Caki2 (cell line): ENCODE data around the gene ALDH1A2. TPM values are rescaled to one million over a fixed set of nuclear protein-coding genes. Genes with fewer than 3 reads are reported as not detected.
"Not testable (repeated sequence)": the region's sequence is repeated elsewhere in the genome, so short reads cannot be mapped to it uniquely, and the experiment has no call there.

Experiments used
- DNase-seq: peaks from one replicate; pipeline ENCODE4 v3.0.0-alpha.2; 2015; ENCODE audit warnings: low read depth
- in situ Hi-C: cut with HindIII; loops from 2 replicates; pipeline ENCODE4 v1.10.0; 2016; ENCODE audit warnings: low sequenced_read_pairs, low pct_unique_long_range_greater_than_20kb, mixed read lengths
- total RNA-seq: library from RNA; depleted of rRNA; stranded (reverse); fragments of >200 nt; shearing (Covaris generic); gene quantifications from 2 replicates; pipeline ENCODE4 v1.2.3, GENCODE V29; 2014; ENCODE audit warnings: low replicate concordance

The ALDH1A2 gene
- total RNA-seq, 1 experiment from 2014 or later, result 0.81 TPM

GRCh38 chr15:58019503-58020376, 45.8 kb downstream of the ALDH1A2 start:
- in situ Hi-C loops, result no loop called here
- DNase-seq, result no peak

- DNase-seq, result no peak
- in situ Hi-C loops, result no loop called here
Measured at GRCh38 chr15:58017869-58018268, 47.6 kb downstream of the ALDH1A2 start.

GRCh38 chr15:58016581-58017175, 48.8 kb downstream of the ALDH1A2 start:
- in situ Hi-C loops, result no loop called here
- no peak for DNase-seq

- in situ Hi-C loops, result no loop called here
- DNase-seq, result no peak
Measured at GRCh38 chr15:58015565-58015964, 49.9 kb downstream of the ALDH1A2 start.

GRCh38 chr15:58014470-58014869, 51.0 kb downstream of the ALDH1A2 start:
- in situ Hi-C loops, result no loop called here
- DNase-seq, result no peak

GRCh38 chr15:58014040-58014439, 51.5 kb downstream of the ALDH1A2 start:
- in situ Hi-C loops, result no loop called here
- no peak for DNase-seq

- in situ Hi-C loops, result no loop called here
- DNase-seq, result no peak
Measured at GRCh38 chr15:58010983-58011382, 54.5 kb downstream of the ALDH1A2 start.

GRCh38 chr15:58003810-58004209, 61.7 kb downstream of the ALDH1A2 start:
- in situ Hi-C loops, result no loop called here
- DNase-seq, result no peak

- DNase-seq, result no peak
- in situ Hi-C loops, result no loop called here
Measured at GRCh38 chr15:58002338-58003126, 63.0 kb downstream of the ALDH1A2 start.

- in situ Hi-C loops, DNase-seq: not testable (repeated sequence)
Measured at GRCh38 chr15:57999699-58000098, 65.8 kb downstream of the ALDH1A2 start.

- in situ Hi-C loops, result no loop called here
- DNase-seq, result no peak
Measured at GRCh38 chr15:57996561-57996960, 69.0 kb downstream of the ALDH1A2 start.

GRCh38 chr15:57994221-57995049, 71.1 kb downstream of the ALDH1A2 start:
- DNase-seq, result no peak
- in situ Hi-C loops, result no loop called here

- in situ Hi-C loops, result no loop called here
Measured at GRCh38 chr15:57993409-57994145, 71.9 kb downstream of the ALDH1A2 start.

GRCh38 chr15:57992761-57993355, 72.7 kb downstream of the ALDH1A2 start:
- in situ Hi-C loops, result no loop called here
- no peak for DNase-seq

More at GRCh38 chr15:57993409-57994145, 71.9 kb downstream of the ALDH1A2 start:
- DNase-seq, result no peak

- in situ Hi-C loops, result no loop called here
- no peak for DNase-seq
Measured at GRCh38 chr15:57973534-57973933, 92.0 kb downstream of the ALDH1A2 start.

- in situ Hi-C loops, result no loop called here
- DNase-seq, result no peak
Measured at GRCh38 chr15:57972864-57973263, 92.6 kb downstream of the ALDH1A2 start.

GRCh38 chr15:57969996-57970395, 95.5 kb downstream of the ALDH1A2 start:
- no peak for DNase-seq
- in situ Hi-C loops, result no loop called here
